SU-DHL-6 (cell line): ENCODE measurements around the gene SETBP1.

Experiments used
- H2AFZ ChIP-seq: fragments of 200-600 bp; sonication (generic); 2 replicates; pipeline ENCODE4 v1.6.1; 2014; ENCODE audit warnings: low read depth, mild to moderate bottlenecking, moderate library complexity, mixed read lengths, antibody characterized with exemption, low read length; ENCODE audit not compliant: severe bottlenecking
- H3F3A ChIP-seq: fragments of 200-600 bp; shearing (Covaris generic); 2 replicates; pipeline ENCODE4 v1.6.0; 2016; ENCODE audit warnings: antibody characterized with exemption, mild to moderate bottlenecking; ENCODE audit not compliant: insufficient read depth
- H3K27ac ChIP-seq: fragments of 200-600 bp; sonication (generic); 2 replicates; pipeline ENCODE4 v1.5.1; 2016; ENCODE audit warnings: low read depth, mild to moderate bottlenecking, low read length, moderate library complexity, mixed read lengths
- H3K27me3 ChIP-seq: fragments of 200-600 bp; sonication (generic), shearing (Covaris generic); 2 replicates; pipeline ENCODE4 v1.6.0; 2014; ENCODE audit warnings: mild to moderate bottlenecking, low read length
- H3K36me3 ChIP-seq: fragments of 200-600 bp; sonication (generic); 2 replicates; pipeline ENCODE4 v1.6.1; 2014; ENCODE audit warnings: mild to moderate bottlenecking, low read length, mixed read lengths
- H3K4me2 ChIP-seq: fragments of 300-600, 200-600 bp; shearing (Covaris generic), sonication (generic); 2 replicates; pipeline ENCODE4 v1.6.0; 2014; ENCODE audit warnings: low read length, low read depth, mild to moderate bottlenecking; ENCODE audit not compliant: poor library complexity, severe bottlenecking
- H3K4me3 ChIP-seq: fragments of 200-600 bp; sonication (generic); 2 replicates; pipeline ENCODE4 v1.5.1; 2014; ENCODE audit warnings: antibody characterized with exemption, low read length, mild to moderate bottlenecking, mixed read lengths; ENCODE audit not compliant: insufficient read depth, poor library complexity, severe bottlenecking
- H3K79me2 ChIP-seq: fragments of 200-600 bp; sonication (generic); 2 replicates; pipeline ENCODE4 v1.6.1; 2014; ENCODE audit warnings: mild to moderate bottlenecking, low read length, moderate library complexity; ENCODE audit not compliant: insufficient read depth
- H3K9ac ChIP-seq: fragments of 200-600 bp; sonication (generic); 2 replicates; pipeline ENCODE4 v1.7.0; 2014; ENCODE audit warnings: mild to moderate bottlenecking, low read length
- H3K9me2 ChIP-seq: fragments of 200-600 bp; sonication (generic); replicated peaks from 2 replicates; pipeline ENCODE4 v1.6.1; 2014; ENCODE audit warnings: low read length; ENCODE audit not compliant: insufficient read depth
- H3K9me3 ChIP-seq: fragments of 200-600 bp; sonication (generic); 2 replicates; pipeline ENCODE4 v1.6.1; 2014; ENCODE audit warnings: low read length, mixed read lengths; ENCODE audit not compliant: insufficient read depth
- H4K20me1 ChIP-seq: fragments of 200-600 bp; sonication (generic); 2 replicates; pipeline ENCODE4 v1.6.1; 2014; ENCODE audit warnings: low read depth, mild to moderate bottlenecking, antibody characterized with exemption, low read length, moderate library complexity, mixed read lengths
- EZH2phosphoT487 ChIP-seq: fragments of 200-600 bp; sonication (generic), shearing (Covaris generic); conservative IDR thresholded peaks from 2 replicates; pipeline ENCODE4 v1.6.1; 2018; ENCODE audit warnings: mild to moderate bottlenecking, antibody characterized with exemption, low read length, moderate library complexity, mixed read lengths
- TF ChIP-seq, protein P1 (sequence below): fragments of 200-600 bp; sonication (generic); IDR thresholded peaks from one replicate; pipeline ENCODE4 v1.5.1; 2017; ENCODE audit warnings: antibody characterized with exemption, mild to moderate bottlenecking, low read length, moderate library complexity; ENCODE audit not compliant: insufficient read depth, poor library complexity, severe bottlenecking

SETBP1 gene

DNA sequence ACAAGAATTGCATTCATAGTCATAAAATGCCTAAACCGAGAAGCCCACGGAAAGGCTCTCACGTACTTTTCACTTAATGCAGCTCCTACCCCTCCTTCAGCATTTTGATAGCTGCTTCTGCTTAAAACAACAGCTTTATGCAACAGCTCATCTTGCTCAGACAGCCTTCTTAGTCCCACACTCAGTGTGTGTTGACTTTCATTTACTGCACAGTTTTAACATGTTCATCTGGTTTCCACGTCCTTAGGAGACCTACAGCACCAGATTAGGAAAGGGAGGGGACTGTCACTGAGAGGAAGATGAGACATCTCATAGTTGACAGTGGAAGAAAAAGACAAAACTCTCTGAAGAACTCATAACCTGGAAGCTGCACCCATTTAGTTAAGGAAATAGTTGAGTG, 435.4 kb downstream of the SETBP1 start:
- Histone ChIP-seq H3K79me2 (no peaks in the 10 kb centered on the region), H3K27ac (no peak overlapping the region), H3K9me2 (no peaks in the 10 kb centered on the region), H3K36me3 (no peaks in the 10 kb centered on the region), H4K20me1 (no peaks in the 10 kb centered on the region), H2AFZ (no peak overlapping the region), H3K4me3 (no peak overlapping the region), H3K4me2 (no peak overlapping the region), H3K9me3 (no peaks in the 10 kb centered on the region), H3F3A (no peaks in the 10 kb centered on the region), H3K9ac (no peak overlapping the region), H3K27me3 (no peaks in the 10 kb centered on the region)
- TF ChIP-seq EZH2phosphoT487 = no peak
- TF ChIP-seq, protein P1, sequence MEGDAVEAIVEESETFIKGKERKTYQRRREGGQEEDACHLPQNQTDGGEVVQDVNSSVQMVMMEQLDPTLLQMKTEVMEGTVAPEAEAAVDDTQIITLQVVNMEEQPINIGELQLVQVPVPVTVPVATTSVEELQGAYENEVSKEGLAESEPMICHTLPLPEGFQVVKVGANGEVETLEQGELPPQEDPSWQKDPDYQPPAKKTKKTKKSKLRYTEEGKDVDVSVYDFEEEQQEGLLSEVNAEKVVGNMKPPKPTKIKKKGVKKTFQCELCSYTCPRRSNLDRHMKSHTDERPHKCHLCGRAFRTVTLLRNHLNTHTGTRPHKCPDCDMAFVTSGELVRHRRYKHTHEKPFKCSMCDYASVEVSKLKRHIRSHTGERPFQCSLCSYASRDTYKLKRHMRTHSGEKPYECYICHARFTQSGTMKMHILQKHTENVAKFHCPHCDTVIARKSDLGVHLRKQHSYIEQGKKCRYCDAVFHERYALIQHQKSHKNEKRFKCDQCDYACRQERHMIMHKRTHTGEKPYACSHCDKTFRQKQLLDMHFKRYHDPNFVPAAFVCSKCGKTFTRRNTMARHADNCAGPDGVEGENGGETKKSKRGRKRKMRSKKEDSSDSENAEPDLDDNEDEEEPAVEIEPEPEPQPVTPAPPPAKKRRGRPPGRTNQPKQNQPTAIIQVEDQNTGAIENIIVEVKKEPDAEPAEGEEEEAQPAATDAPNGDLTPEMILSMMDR = no peak
